Stimulated activated CD8-positive, alpha-beta memory T cell treated with anti-CD3 and anti-CD28 coated beads, Interleukin-12 subunit alpha, Interleukin-12 subunit beta, amount 100 ng/mL, for 4 hours (primary cell): ENCODE data around the gene PHPT1.

Source experiments
- DNase-seq: peaks from one replicate; pipeline ENCODE4 v3.0.0-alpha.2; 2020; ENCODE audit warnings: low read depth

The PHPT1 gene

GRCh38 chr9:136886610-136887597 is 37.7 kb downstream of the PHPT1 start:
- no peak for DNase-seq

GRCh38 chr9:136888454-136888853 is 39.2 kb downstream of the PHPT1 start:
- DNase-seq = no peak

- DNase-seq = no peak
Measured at GRCh38 chr9:136889858-136890257, 40.6 kb downstream of the PHPT1 start.

- DNase-seq = no peak
Measured at GRCh38 chr9:136890661-136891060, 41.5 kb downstream of the PHPT1 start.

- no peak for DNase-seq
Measured at GRCh38 chr9:136896027-136896426, 46.8 kb downstream of the PHPT1 start.

GRCh38 chr9:136898483-136899100 is 49.4 kb downstream of the PHPT1 start:
- no peak for DNase-seq

GRCh38 chr9:136899196-136899595 is 50.0 kb downstream of the PHPT1 start:
- DNase-seq = no peak

DNA sequence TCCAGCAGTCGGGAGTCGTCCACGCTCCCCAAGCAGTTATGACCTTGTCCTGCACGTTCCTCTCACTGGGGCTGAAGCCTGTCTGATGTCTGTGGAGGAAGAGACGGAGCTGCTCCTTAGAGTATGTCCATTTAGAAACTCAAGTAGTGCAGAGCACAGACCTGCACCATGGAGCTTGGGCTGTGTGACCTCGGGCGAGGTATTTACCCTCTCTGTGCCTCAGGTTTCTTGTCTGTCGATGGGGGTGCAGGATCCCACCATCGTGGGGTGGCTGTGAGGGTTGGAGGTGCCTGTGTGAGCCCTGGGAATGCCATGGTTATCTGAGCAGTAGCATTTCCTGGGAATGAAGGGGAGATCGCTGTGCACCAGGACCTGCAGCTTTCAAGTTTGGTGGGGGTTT is 51.3 kb downstream of the PHPT1 start:
- DNase-seq = no peak
